Mucosa of rectum (tissue), 2 donors: Measurements from ENCODE around the gene PGPEP1.
A peak's percentile ranks its signal among the peaks of the same experiment; 100 is the strongest.
"Not testable (repeated sequence)": the region's sequence is repeated elsewhere in the genome, so short reads cannot be mapped to it uniquely, and the experiment has no call there.

Experiments used
- H3K27ac ChIP-seq, 2 donors: one replicate each; pipeline ENCODE4 v1.7.0; 2013; ENCODE audit warnings: inconsistent platforms in 2 of 2, low read depth in 2 of 2, low read length in 2 of 2
- H3K27me3 ChIP-seq, 2 donors: one replicate each; pipeline ENCODE4 v1.7.0; 2013; ENCODE audit warnings: low read length in 2 of 2; ENCODE audit not compliant: control insufficient read depth in 2 of 2, insufficient read depth in 2 of 2
- H3K36me3 ChIP-seq, 2 donors: one replicate each; pipeline ENCODE4 v1.7.0; 2013; ENCODE audit warnings: low read length in 2 of 2; ENCODE audit not compliant: control insufficient read depth in 2 of 2, insufficient read depth in 2 of 2
- H3K4me1 ChIP-seq, 2 donors: one replicate each; pipeline ENCODE4 v1.7.0; 2013; ENCODE audit warnings: low read length in 2 of 2, mild to moderate bottlenecking in 1 of 2; ENCODE audit not compliant: control insufficient read depth in 2 of 2, insufficient read depth in 2 of 2
- H3K4me3 ChIP-seq, 2 donors: one replicate each; pipeline ENCODE4 v1.7.0; 2013; ENCODE audit warnings: low read length in 2 of 2
- H3K9ac ChIP-seq, 2 donors: one replicate each; pipeline ENCODE4 v1.7.0; 2013; ENCODE audit warnings: low read length in 2 of 2, low read depth in 1 of 2, mild to moderate bottlenecking in 1 of 2
- H3K9me3 ChIP-seq, 2 donors: one replicate each; pipeline ENCODE4 v1.7.0; 2013; ENCODE audit warnings: low read length in 2 of 2; ENCODE audit not compliant: control insufficient read depth in 2 of 2
- donor health status: healthy.
- donor health status: Normal muscosa, but diverticular disease.

Gene PGPEP1

DNA sequence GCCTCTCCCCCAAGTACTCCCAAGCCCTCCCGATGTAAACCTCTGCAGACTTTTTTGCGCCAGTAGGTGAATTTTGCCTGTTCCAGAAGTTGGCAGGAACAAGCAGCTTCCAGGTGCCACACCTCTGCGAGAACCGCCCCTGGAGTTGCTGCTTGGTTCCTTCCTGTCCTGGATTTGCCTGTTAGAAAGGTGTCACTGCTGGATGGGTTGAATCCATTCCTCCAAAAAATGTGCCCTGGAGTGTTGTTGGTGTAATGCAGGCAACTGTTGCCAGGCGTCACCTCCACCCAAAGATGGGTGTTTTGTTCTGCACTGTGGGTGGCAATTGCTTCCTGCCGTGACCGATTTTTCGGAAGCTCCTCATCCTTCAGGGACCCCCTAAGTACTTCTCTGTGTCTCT, 5.7 kb downstream of the PGPEP1 start:
- peaks cover 7 to 15% of the 10 kb centered on the region in 2 donors for H3K36me3 ChIP-seq
- no peak overlapping the region for H3K27ac ChIP-seq
- H3K9me3 ChIP-seq, result no peaks in the 10 kb centered on the region
- peaks cover 2 to 30% of the 10 kb centered on the region in 2 donors for H3K4me1 ChIP-seq
- H3K4me3 ChIP-seq, result no peak overlapping the region
- peak overlapping the region in 1 of 2 donors; percentile 24 for H3K9ac ChIP-seq
- no peaks in the 10 kb centered on the region for H3K27me3 ChIP-seq

DNA sequence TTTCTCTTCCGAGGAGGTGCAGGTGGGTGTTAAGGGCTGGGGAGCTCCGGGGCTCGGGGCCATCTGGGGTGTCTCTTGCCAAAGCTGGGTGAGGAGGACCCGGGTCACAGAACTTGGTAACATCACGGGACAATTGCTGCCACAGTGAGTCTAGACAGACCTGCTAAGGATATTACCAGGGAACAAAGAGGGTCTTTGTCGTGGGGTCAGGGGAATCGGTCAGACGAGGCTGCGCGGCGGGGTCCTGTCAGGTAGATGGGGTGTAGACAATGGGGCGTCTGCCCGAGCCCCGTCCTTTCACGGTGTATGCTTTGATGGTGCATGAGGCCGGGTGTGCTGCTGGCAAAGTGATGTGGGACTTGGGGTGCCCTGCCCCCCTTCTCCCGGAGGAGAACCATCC, 7.8 kb downstream of the PGPEP1 start:
- Histone ChIP-seq H3K27me3 (no peaks in the 10 kb centered on the region), H3K9me3 (no peaks in the 10 kb centered on the region), H3K4me1 (peaks cover 2 to 21% of the 10 kb centered on the region in 2 donors), H3K4me3 (no peak overlapping the region), H3K36me3 (peaks cover 4 to 13% of the 10 kb centered on the region in 2 donors), H3K9ac (no peak overlapping the region), H3K27ac (no peak overlapping the region)

DNA sequence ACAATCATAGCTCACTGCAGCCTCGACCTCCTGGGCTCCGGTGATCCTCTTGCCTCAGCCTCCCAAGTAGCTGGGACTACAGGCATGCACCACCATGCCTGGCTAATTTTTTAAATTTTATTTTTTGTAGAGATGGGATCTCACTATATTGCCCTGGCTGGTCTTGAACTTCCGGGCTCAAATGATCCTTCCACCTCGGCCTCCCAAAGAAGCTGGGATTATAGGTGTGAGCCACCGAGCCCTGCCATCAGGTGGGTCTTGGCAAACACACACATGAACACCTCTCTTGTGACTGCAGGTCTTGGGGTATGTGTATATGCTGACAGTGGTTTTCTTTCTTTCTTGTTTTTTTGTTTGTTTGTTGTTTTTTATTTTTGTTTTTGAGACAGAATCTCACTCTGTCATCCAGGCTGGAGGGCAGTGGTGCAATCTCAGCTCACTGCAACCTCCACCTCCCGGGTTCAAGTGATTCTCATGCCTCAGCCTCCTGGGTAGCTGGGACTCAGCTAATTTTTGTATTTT, 8.5 kb downstream of the PGPEP1 start:
- Histone ChIP-seq H3K4me1 (peaks cover 2 to 16% of the 10 kb centered on the region in 2 donors), H3K36me3 (peaks cover 8 to 11% of the 10 kb centered on the region in 2 donors)
- not testable (repeated sequence) for H3K4me3 ChIP-seq, H3K27ac ChIP-seq, H3K9me3 ChIP-seq, H3K27me3 ChIP-seq, H3K9ac ChIP-seq

DNA sequence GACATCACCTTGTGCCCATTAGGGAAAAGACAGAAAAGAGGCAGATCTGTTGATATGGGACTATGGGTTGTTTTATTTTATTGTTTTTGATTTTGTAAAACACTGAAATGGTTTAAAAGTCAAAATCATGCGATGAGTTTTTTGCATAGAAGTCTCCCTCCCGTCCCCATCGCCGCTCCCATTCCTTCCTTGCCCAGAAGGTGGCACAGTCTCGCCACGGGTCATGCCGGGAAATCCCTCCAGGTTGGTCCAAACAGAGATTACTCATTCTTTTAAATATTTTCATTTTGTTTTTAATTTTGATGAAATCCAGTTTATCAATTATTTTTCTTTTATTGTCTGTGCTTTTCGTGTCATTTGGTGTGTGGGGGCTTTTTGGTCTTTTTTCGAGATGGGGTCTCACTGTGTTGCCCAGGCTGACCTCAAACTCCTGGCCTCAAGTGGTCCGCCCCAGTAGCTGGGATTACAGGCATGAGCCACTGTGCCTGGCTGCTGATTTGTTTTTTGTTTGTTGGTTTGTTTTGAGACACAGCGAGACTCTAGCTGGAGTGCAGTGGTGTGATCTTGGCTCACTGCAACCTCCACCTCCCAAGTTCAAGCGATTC, 9.2 kb downstream of the PGPEP1 start:
- Histone ChIP-seq H3K36me3 (peaks cover 8 to 11% of the 10 kb centered on the region in 2 donors), H3K9me3 (no peaks in the 10 kb centered on the region), H3K27ac (no peak overlapping the region), H3K4me1 (peaks cover 2 to 11% of the 10 kb centered on the region in 2 donors), H3K4me3 (no peak overlapping the region), H3K9ac (no peak overlapping the region), H3K27me3 (no peaks in the 10 kb centered on the region)

DNA sequence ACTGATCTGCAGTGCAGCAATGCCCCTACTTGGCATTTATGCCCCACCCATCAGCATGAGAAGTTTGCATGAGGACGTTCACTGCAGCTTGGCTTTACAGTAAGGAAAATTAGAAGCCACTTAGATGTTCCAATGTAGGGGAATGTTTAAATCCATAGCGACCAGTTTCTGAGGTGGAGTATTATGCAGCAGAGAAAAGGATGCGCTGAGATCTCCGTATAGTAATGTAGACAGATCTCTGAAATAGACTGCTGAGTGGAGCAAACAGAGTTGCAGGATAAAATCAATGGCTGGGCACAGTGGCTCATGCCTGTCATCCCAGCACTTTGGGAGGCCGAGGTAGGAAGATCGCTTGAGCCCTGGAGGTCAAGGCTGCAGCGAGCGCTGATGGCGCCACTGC, 10.1 kb downstream of the PGPEP1 start:
- Histone ChIP-seq H3K9ac (no peak overlapping the region), H3K36me3 (peaks cover 8 to 13% of the 10 kb centered on the region in 2 donors)

DNA sequence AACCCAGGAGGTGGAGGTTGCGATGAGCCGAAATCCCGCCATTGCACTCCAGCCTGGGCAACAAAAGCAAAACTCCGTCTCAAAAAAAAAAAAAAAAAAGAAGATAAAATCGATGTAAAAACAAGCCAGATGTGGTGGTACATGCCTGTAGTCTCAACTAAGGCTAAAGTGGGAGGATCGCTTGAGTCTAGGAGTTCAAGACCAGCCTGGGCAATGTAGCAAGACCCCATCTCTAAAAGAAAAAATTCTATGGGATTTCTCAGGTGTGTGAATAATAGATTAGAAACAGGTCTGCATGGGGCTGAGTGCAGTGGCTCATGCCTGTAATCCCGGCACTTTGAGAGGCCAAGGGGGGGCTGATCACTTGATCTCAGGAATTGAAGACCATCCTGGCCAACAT, 11.1 kb downstream of the PGPEP1 start:
- Histone ChIP-seq H3K4me1 (no peaks in the 10 kb centered on the region), H3K27me3 (no peaks in the 10 kb centered on the region), H3K4me3 (no peak overlapping the region), H3K9ac (no peak overlapping the region), H3K36me3 (peaks cover 12 to 21% of the 10 kb centered on the region in 2 donors), H3K27ac (no peak overlapping the region), H3K9me3 (no peaks in the 10 kb centered on the region)

More for the DNA sequence above, 10.1 kb downstream of the PGPEP1 start:
- Histone ChIP-seq H3K4me3 (no peak overlapping the region), H3K27me3 (no peaks in the 10 kb centered on the region), H3K27ac (no peak overlapping the region), H3K9me3 (no peaks in the 10 kb centered on the region), H3K4me1 (peaks cover 2 to 6% of the 10 kb centered on the region in 2 donors)

DNA sequence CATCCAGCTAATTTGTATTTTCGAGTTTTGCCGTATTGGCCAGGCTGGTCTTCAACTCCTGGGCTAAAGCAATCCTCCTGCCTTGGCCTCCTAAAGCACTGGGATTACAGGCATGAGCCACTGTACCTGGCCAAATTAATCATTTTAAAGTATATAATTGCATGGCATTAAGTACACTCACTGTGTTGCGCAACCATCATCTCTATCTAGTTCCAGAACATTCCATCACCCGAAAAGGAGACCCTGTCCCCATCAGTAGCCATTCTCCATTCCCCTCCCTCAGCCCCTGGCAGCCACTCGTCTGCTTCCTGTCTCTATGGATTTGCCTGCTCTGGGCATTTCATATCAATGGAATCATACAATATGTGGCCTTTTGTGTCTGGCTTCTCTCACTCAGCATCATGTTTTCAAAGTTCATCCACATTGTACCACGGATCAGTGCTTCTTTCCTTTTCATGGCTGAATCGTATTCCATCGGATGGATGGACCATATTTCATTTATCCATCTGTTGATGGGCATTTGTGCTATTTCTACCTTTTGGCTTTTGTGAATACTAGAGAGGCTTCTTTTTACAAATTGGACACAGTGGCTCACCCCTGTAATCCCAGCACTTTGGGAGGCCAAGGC, 13.1 kb downstream of the PGPEP1 start:
- no peak overlapping the region for H3K27ac ChIP-seq
- no peaks in the 10 kb centered on the region for H3K4me1 ChIP-seq
- no peaks in the 10 kb centered on the region for H3K27me3 ChIP-seq
- no peak overlapping the region for H3K9ac ChIP-seq
- peaks cover 26 to 28% of the 10 kb centered on the region in 2 donors for H3K36me3 ChIP-seq
- no peak overlapping the region for H3K4me3 ChIP-seq
- no peaks in the 10 kb centered on the region for H3K9me3 ChIP-seq

DNA sequence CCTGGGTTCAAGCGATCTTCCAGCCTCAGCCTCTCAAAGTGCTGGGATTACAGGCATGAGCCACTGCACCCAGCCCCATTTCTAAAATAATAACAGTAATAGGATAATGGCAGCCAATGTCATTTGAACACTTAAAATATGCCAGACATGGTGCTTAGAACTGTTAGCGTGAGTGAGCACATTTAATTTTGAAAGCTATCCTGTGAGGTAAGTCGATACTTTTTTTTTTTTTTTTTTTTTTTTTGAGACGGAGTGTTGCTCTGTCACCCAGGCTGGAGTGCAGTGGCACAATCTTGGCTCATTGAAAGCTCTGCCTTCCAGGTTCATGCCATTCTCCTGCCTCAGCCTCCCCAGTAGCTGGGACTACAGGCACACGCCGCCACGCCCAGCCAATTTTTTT, 14.3 kb downstream of the PGPEP1 start:
- not testable (repeated sequence) for H3K4me1 ChIP-seq, H3K9me3 ChIP-seq, H3K9ac ChIP-seq, H3K27ac ChIP-seq, H3K27me3 ChIP-seq, H3K4me3 ChIP-seq
- H3K36me3 ChIP-seq, result peaks cover 30 to 34% of the 10 kb centered on the region in 2 donors

DNA sequence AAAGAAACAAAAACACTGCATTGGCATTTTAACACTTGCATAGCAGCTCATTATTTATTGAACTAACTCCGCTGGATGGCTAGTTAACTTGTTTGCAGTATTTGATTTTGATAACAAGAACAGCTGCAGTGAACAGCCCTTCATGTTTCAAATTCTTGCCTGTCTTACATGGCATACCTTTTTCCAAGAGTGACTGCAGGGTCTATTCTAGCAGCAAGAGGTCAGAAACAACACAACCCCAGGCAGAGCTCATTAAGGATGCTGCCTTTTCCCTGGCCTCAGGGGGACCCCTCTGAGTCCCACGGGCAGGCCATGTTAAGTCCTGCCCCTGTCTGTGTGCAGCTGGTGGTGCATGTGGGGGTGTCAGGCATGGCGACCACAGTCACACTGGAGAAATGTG, 16.6 kb downstream of the PGPEP1 start:
- Histone ChIP-seq H3K27me3 (no peaks in the 10 kb centered on the region), H3K9me3 (no peaks in the 10 kb centered on the region), H3K4me3 (no peak overlapping the region), H3K27ac (no peak overlapping the region), H3K4me1 (no peaks in the 10 kb centered on the region), H3K9ac (no peak overlapping the region), H3K36me3 (peaks cover 31 to 36% of the 10 kb centered on the region in 2 donors)

DNA sequence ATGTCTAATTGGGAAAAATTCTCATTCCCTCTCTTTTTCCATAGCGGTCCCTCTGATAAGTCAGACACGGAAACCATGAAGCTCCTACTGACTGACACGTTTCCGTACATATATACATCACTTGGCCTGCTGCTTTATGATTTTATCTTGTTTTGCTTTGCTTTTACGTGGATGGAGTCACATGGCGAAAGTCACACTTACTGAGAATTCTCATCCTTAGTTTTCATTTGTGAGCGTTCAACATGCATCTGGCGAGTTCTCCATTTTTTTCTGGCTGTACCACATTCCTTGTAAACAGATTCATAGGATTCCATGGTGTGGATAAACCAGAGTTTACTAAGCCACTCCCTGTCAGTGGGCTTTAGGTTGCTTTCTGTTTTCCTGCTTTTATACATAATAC, 21.2 kb downstream of the PGPEP1 start:
- Histone ChIP-seq H3K9ac (no peak overlapping the region), H3K27me3 (no peaks in the 10 kb centered on the region), H3K36me3 (peaks cover 31 to 36% of the 10 kb centered on the region in 2 donors), H3K9me3 (no peaks in the 10 kb centered on the region), H3K4me3 (no peak overlapping the region), H3K4me1 (peaks cover 12 to 19% of the 10 kb centered on the region in 2 donors), H3K27ac (no peak overlapping the region)
